ENCODE data around the gene TMEM184A. TPM values are rescaled to one million over a fixed set of nuclear protein-coding genes. Genes with fewer than 3 reads are reported as not detected.

The TMEM184A gene
- total and polyA plus RNA-seq, 2 of the 8 experiments (the other 6 are each of a cell fraction or from before 2014, with no cell fraction given), result 1.8 to 2.1 TPM

- H2BK20ac ChIP-seq (ENCODE audit: low read length), result no peak overlapping the region
- CTCF ChIA-PET (ENCODE audit: partially characterized antibody), result interaction anchor here (0.8 to 1.3 kb wide), 5 partner anchors 10 to 73 kb away, joined by 3 to 7 read pairs (median 4); no protein-coding TSS in a partner anchor
- no peak overlapping the region for H3K4me3 ChIP-seq (ENCODE audit: extremely low read depth in 1 of 4, insufficient read depth in 2 of 4, low read depth in 3 of 4, low read length in 4 of 4)
- H2BK120ac ChIP-seq (replicated peaks; ENCODE audit: low read depth, low read length), result no peak overlapping the region
- H4K8ac ChIP-seq (ENCODE audit: extremely low read depth, insufficient read depth, low read length), result peak overlapping the region; percentile 83; the same call in 1 of the 2 replicates
- no peaks in the 10 kb centered on the region for H3K4me1 ChIP-seq (replicated peaks in 1 of 4; ENCODE audit: control insufficient read depth in 3 of 4, insufficient read depth in 4 of 4, low read length in 3 of 4)
- no peak overlapping the region for H2AK5ac ChIP-seq (ENCODE audit: low read depth, low read length)
- H3K79me1 ChIP-seq (ENCODE audit: low read depth, low read length), result no peaks in the 10 kb centered on the region
- DNase-seq (ENCODE audit: low read depth in 1 of 2, low spot score in 2 of 2), result no peak
- 91% methylated on average over 6 of the region's 6 CpGs; no CpG with 5 or more reads in 1 of the 2 experiments for WGBS, 2 experiments (ENCODE audit: extremely low coverage in 1 of 2, insufficient coverage in 1 of 2, insufficient read length in 1 of 2, insufficient replicate concordance in 2 of 2, low coverage in 1 of 2, low lambda C conversion rate in 2 of 2, missing lambda C conversion rate in 1 of 2)
- peaks cover 4 to 5% of the 10 kb centered on the region in 2 experiments; a peak in 2 of 4 replicates for H3K9me3 ChIP-seq (ENCODE audit: insufficient read depth in 2 of 2, low read depth in 1 of 2, low read length in 1 of 2)
- FAIRE-seq, result no peak
- no peak overlapping the region for H2BK12ac ChIP-seq (ENCODE audit: low read depth, low read length)
- POLR2A ChIA-PET (ENCODE audit: partially characterized antibody), result interaction anchor here (0.8 kb wide), 1 partner anchor 14 kb away, joined by 3 read pairs; no protein-coding TSS in a partner anchor
- peaks cover 15% of the 10 kb centered on the region; the same call in 1 of the 2 replicates for H3K23me2 ChIP-seq (ENCODE audit: low read depth, low read length)
- H3K9ac ChIP-seq (replicated peaks in 1 of 4; ENCODE audit: extremely low read depth in 1 of 4, low read depth in 3 of 4, low read length in 3 of 4), result no peak overlapping the region
- no peak overlapping the region for H2BK5ac ChIP-seq (ENCODE audit: low read depth, low read length)
- H3K27ac ChIP-seq (ENCODE audit: low read depth, low read length), result no peak overlapping the region
- H3K4ac ChIP-seq (replicated peaks; ENCODE audit: insufficient read length, low read depth, low read length), result no peak overlapping the region
- no peak overlapping the region for H3K56ac ChIP-seq (replicated peaks; ENCODE audit: insufficient read length, low read depth, low read length)
- no peak overlapping the region for H2BK15ac ChIP-seq (ENCODE audit: low read length)
- H3K23ac ChIP-seq (ENCODE audit: insufficient read length), result no peak overlapping the region
- no peak for TF ChIP-seq ATF3 (IDR thresholded peaks at IDR 0.05; ENCODE audit: insufficient read depth, low read depth, low read length)
- TF ChIP-seq CREB1 (IDR thresholded peaks at IDR 0.05), result no peak
- TF ChIP-seq EZH2 (IDR thresholded peaks at IDR 0.05; ENCODE audit: low read depth, low read length, severe bottlenecking), result no peak
- TF ChIP-seq SRF (IDR thresholded peaks at IDR 0.05; ENCODE audit: low read depth, low read length), result no peak
- no peak for TF ChIP-seq KDM1A (IDR thresholded peaks at IDR 0.05; ENCODE audit: borderline replicate concordance, low read length)
- TF ChIP-seq MAFK (IDR thresholded peaks at IDR 0.05; ENCODE audit: low read depth, low read length), result no peak
- no peak for TF ChIP-seq POLR2A (IDR thresholded peaks at IDR 0.05; ENCODE audit: control extremely low read depth in 1 of 2, low read depth in 2 of 2, low read length in 2 of 2)
- no peak for TF ChIP-seq CEBPB (IDR thresholded peaks at IDR 0.05; ENCODE audit: low read depth, low read length)
- no peak for TF ChIP-seq POU5F1 (IDR thresholded peaks at IDR 0.05; ENCODE audit: low read depth, low read length)
- TF ChIP-seq RNF2 (IDR thresholded peaks at IDR 0.05; ENCODE audit: borderline replicate concordance, low read depth, low read length, missing control alignments, poor library complexity, severe bottlenecking), result no peak
- TF ChIP-seq RBBP5 (IDR thresholded peaks at IDR 0.05; ENCODE audit: borderline replicate concordance, low read depth, low read length), result no peak
- TF ChIP-seq GABPA (IDR thresholded peaks at IDR 0.05; ENCODE audit: borderline replicate concordance, insufficient read depth, low read length), result no peak
- TF ChIP-seq JUND (IDR thresholded peaks at IDR 0.05; ENCODE audit: low read length), result no peak
- peaks cover 0 to 4% of the 10 kb centered on the region in 2 experiments for H4K20me1 ChIP-seq (replicated peaks in 1 of 2; ENCODE audit: control insufficient read depth in 1 of 2, insufficient read depth in 2 of 2, low read length in 2 of 2)
- H3K4me2 ChIP-seq (ENCODE audit: insufficient read depth in 1 of 2, low read depth in 2 of 2, low read length in 2 of 2), result no peak overlapping the region
- H3K27me3 ChIP-seq (replicated peaks in 1 of 4; ENCODE audit: control insufficient read depth in 3 of 4, extremely low read depth in 1 of 4, insufficient read depth in 3 of 4, low read length in 3 of 4), result 0 out of 7 replicates have a peak, but pooled peaks cover 0 to 2% (median 0%) of the 10 kb centered on the region in 4 experiments
- no peak overlapping the region for H3K18ac ChIP-seq (ENCODE audit: extremely low read depth, low read length)
- H3K14ac ChIP-seq (ENCODE audit: insufficient read length), result no peak overlapping the region
- H4K5ac ChIP-seq (ENCODE audit: insufficient read length, low read depth, low read length), result no peak overlapping the region
- no peaks in the 10 kb centered on the region for H3K79me2 ChIP-seq (ENCODE audit: control insufficient read depth in 1 of 2, insufficient read depth in 2 of 2, low read length in 2 of 2)
- H3K36me3 ChIP-seq (ENCODE audit: control insufficient read depth in 2 of 4, insufficient read depth in 4 of 4, low read length in 3 of 4), result no peaks in the 10 kb centered on the region
- no peak overlapping the region for H4K91ac ChIP-seq (replicated peaks; ENCODE audit: insufficient read length, low read length)
- no peak overlapping the region for H2AFZ ChIP-seq (ENCODE audit: low read length)
Measured at GRCh38 chr7:1590476-1590875, 34.5 kb upstream of the TMEM184A start.
